Measurements from ENCODE around the gene NEK6. TPM values are rescaled to one million over a fixed set of nuclear protein-coding genes. Genes with fewer than 3 reads are reported as not detected.

The NEK6 gene
- total RNA-seq, 4 donors from 2014 or later = 25.3 to 53.1 (median 43.3) TPM

DNA sequence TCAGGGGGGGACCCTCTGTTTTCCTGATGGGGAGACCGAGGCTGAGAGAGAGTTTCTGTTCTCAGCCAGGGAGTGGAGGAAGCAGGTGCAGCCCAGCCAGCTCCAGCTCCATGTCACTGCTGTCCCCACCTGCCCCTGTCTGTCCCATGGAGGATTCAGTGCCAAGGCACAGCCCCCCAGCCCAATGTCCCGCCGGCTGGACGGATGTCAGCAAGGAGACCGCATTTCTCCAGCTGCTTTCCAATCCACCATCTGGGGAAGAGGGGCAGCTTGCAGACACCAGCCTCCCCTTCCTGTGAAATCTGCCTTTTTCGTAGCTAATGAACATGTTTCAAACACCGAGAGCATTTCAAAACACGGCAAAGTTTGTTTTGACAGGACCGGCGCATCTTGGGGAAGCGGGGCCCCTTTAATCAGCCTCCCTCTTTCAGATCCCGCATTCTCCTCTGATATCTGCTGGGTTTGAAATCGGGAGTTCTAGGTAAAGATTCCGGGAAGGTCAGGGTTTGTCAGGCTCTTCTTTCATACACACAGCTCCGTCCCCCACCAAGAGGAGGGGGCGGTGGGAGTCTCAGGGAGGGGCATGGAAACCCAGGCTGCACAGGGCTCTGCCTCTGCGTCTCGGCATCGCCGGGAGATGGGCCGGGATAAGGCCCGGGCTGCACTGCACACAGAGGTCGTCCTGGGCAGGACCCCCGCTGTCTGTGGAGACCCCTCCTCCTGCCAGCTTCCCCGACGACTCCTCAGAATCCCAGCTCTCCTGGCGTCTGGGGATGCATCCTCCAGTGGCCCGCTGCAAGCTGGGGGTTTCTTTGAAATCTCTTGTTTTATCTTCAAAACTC is 74.8 kb downstream of the NEK6 start:
- H3K36me3 ChIP-seq = peaks cover 0 to 96% (median 2%) of the 10 kb centered on the region in 3 donors
- no peaks in the 10 kb centered on the region for H3K27me3 ChIP-seq
- TF ChIP-seq EP300 (IDR thresholded peaks at IDR 0.05) (no peak), POLR2A (IDR thresholded peaks at IDR 0.05) (no peak), CTCF (IDR thresholded peaks at IDR 0.05) (no peak)
- no peak for DNase-seq (ENCODE audit: low spot score in 2 of 2)
- peaks cover 0 to 7% (median 0%) of the 10 kb centered on the region in 4 donors for H3K9me3 ChIP-seq
- WGBS, 2 donors = 72 to 76% methylated on average over 26 to 27 of the region's 28 CpGs
- no peak overlapping the region for H3K4me3 ChIP-seq
- peak overlapping the region in 1 of 4 donors; percentile 43 for H3K27ac ChIP-seq
- H3K4me1 ChIP-seq = no peaks in the 10 kb centered on the region

DNA sequence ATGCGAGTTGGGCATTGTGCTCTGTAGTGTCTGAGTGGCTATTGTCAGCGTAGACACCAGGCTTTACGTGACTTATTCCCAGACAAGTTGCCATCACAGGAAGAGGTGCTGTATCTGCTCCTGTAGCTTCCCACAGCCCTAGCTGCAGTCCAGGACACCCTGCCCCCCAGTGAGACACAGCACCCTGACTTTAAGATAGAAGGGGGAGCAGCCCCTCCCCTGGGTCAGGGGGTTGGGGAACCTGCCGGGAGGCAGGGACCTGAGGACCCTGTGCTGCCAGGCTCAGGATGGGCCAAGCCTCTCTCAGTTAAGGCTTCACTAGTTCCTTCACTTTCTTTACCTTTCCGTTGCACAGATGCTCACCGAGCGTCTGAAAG is 75.4 kb downstream of the NEK6 start:
- no peak for DNase-seq (ENCODE audit: low spot score in 2 of 2)
- H3K9me3 ChIP-seq = peaks cover 0 to 13% (median 0%) of the 10 kb centered on the region in 4 donors
- H3K36me3 ChIP-seq = peaks cover 0 to 96% (median 2%) of the 10 kb centered on the region in 3 donors
- no peak for TF ChIP-seq CTCF (IDR thresholded peaks at IDR 0.05)
- TF ChIP-seq EP300 (IDR thresholded peaks at IDR 0.05) = no peak
- no peak for TF ChIP-seq POLR2A (IDR thresholded peaks at IDR 0.05)
- WGBS, 2 donors = 87 to 91% methylated on average over 7 of the region's 7 CpGs
- no peak overlapping the region for H3K27ac ChIP-seq
- no peaks in the 10 kb centered on the region for H3K27me3 ChIP-seq
- no peak overlapping the region for H3K4me3 ChIP-seq
- no peaks in the 10 kb centered on the region for H3K4me1 ChIP-seq

DNA sequence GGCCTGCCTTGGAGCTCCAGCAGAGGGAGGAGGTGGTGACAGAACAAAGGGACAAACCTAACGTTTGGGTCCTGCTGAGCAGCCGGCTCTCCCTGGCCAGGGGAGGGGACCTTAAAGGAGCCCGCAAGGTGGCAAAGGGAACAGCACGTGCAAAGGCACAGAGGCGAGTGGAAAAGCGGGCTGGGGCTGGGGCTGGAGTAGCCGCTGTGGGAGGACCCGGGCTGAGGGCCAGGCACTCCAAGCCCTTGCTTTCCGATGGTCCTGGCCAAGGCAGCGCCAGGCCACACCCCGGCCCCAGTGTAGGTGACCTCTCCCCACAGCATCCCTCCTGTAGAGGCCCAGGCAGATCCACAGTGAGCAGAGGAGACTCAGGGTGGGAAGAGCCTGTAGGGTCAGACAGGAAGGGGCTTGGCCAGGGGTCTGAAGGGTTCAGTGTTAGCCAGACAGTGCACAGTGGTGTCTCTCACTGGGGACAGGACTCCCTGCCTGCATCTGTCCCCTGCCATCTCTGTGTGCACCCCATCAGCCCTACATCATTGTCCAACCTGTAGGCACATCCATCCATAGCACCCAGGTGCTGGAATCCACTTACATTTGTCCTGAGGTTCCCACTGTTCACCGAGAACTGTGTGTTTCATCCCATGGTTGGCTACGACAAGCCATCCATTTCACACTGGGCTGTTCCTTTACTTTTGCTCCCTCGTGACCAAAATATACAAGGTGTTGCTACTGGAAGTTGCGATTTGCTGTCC is 77.0 kb downstream of the NEK6 start:
- Histone ChIP-seq H3K36me3 (peaks cover 0 to 93% (median under 1%) of the 10 kb centered on the region in 3 donors), H3K27me3 (no peaks in the 10 kb centered on the region), H3K9me3 (peaks cover 0 to 13% (median 0%) of the 10 kb centered on the region in 4 donors), H3K27ac (peak overlapping the region in 1 of 4 donors; percentile 56), H3K4me1 (no peaks in the 10 kb centered on the region), H3K4me3 (no peak overlapping the region)
- no peak for DNase-seq (ENCODE audit: low spot score in 2 of 2)
- TF ChIP-seq CTCF (IDR thresholded peaks at IDR 0.05) (no peak), POLR2A (IDR thresholded peaks at IDR 0.05) (no peak), EP300 (IDR thresholded peaks at IDR 0.05) (no peak)
- 75 to 81% methylated on average over 15 of the region's 15 CpGs for whole genome bisulfite sequencing, 2 donors

GRCh38 chr9:124335320-124335707 is 77.6 kb downstream of the NEK6 start:
- no peak for DNase-seq (ENCODE audit: low spot score in 2 of 2)
- peaks cover 0 to 13% (median 0%) of the 10 kb centered on the region in 4 donors for H3K9me3 ChIP-seq
- no peaks in the 10 kb centered on the region for H3K4me1 ChIP-seq
- H3K36me3 ChIP-seq = peaks cover 0 to 93% (median 0%) of the 10 kb centered on the region in 3 donors
- H3K4me3 ChIP-seq = no peak overlapping the region
- WGBS, 2 donors = 74 to 77% methylated on average over 14 of the region's 14 CpGs
- H3K27me3 ChIP-seq = no peaks in the 10 kb centered on the region
- TF ChIP-seq EP300 (IDR thresholded peaks at IDR 0.05) = no peak
- peak overlapping the region in 1 of 4 donors; percentile 43 for H3K27ac ChIP-seq

DNA sequence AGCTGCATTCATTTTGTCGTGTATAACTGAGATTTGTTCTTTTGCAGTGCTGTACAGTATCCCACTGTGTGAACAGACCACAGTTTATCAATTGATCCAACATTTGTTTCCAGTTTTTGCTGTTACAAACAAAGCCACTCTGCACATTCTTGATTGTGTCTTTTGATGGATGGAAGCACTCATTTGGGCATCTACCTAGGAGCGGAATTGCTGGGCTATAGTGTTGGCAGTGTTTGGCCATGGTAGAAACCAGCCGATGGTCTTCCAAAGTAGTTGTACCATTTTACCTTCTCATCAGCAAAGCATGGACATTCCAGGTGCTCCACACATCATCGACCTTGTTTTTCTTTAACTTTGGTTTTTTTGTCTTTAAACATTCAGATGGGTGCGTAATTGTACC is 79.8 kb downstream of the NEK6 start:
- H3K4me3 ChIP-seq = no peak overlapping the region
- 94% methylated on average over 5 of the region's 5 CpGs for WGBS, 2 donors
- peaks cover 0 to 88% (median 0%) of the 10 kb centered on the region in 3 donors for H3K36me3 ChIP-seq
- H3K27me3 ChIP-seq = no peaks in the 10 kb centered on the region
- TF ChIP-seq CTCF (IDR thresholded peaks at IDR 0.05) = no peak
- TF ChIP-seq EP300 (IDR thresholded peaks at IDR 0.05) = no peak
- no peak for TF ChIP-seq POLR2A (IDR thresholded peaks at IDR 0.05)
- H3K27ac ChIP-seq = no peak overlapping the region
- H3K4me1 ChIP-seq = peaks cover 0 to 9% (median 7%) of the 10 kb centered on the region in 4 donors
- H3K9me3 ChIP-seq = peaks cover 0 to 13% (median 0%) of the 10 kb centered on the region in 4 donors
- DNase-seq (ENCODE audit: low spot score in 2 of 2) = no peak

Data from tibial nerve (tissue), 4 donors.